GM18505 (cell line): ENCODE data around the gene EFNB3.

Experiments
- ATAC-seq: cut with Tn5 transposase; IDR thresholded peaks from one replicate; pipeline ENCODE4 v1.9.1; 2021; ENCODE audit not compliant: unreplicated experiment
- POLR2A ChIP-seq: IDR thresholded peaks from 4 replicates; pipeline ENCODE4 v1.6.1; 2011; ENCODE audit warnings: borderline replicate concordance; ENCODE audit not compliant: insufficient read depth, insufficient read length; ENCODE audit errors: extremely low read depth

The EFNB3 gene

DNA sequence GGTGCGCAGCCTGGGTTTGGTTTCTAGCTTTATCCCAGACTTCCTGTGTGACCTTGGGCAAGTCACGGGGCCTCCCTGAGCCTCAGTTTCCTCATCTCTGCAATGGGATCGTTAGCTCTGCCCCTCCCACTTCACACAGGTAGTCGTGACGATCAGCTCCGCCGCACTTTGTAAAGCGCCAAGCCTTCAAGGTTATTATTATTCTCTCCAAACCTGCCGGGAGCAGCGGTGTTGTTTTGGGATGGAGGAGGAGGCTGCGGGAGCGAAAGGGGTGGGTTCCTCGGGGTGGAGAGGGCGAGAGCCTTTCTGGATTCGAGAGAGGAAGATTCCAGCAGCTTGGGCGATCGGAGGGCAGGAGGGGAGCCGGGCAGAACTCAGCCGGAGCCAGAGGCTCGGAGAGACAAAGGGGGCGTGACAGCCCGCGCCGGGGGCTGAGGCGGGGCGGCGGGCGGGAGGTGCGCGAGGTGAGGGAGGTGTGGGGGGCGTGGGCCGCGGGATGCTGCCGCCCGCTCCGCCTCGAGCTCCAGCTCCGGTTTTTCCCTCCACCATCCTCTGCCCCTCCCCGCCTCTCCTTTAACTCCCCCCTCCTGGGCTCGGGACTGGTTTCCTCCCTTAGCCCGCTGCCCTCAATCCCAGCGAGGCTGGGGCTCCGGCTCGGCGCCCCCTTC, at the start of gene EFNB3:
Gene EFNB3, plus strand, starts transcription at position 602 of the 668 bp plus-strand sequence. CDS start 397 bp downstream, outside the sequence.
- no peak for TF ChIP-seq POLR2A

DNA sequence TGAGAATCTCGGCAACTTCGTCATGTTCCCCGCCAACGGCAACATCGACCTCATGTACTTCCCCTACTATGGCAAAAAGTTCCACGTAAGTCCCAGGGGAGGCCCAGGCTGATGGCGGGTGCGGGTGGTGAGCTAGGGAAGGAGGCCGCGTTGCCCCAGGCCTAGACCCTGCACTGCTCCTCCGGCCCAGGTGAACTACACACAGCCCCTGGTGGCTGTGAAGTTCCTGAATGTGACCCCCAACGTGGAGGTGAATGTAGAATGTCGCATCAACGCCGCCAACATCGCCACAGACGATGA, 49.5 kb upstream of the EFNB3 start:
- no peak for TF ChIP-seq POLR2A
- no peak for ATAC-seq

More for the DNA sequence above, at the start of gene EFNB3:
- ATAC-seq, result no peak

- no peak for ATAC-seq
- TF ChIP-seq POLR2A, result no peak
Measured at GRCh38 chr17:7656958-7657609, 47.9 kb upstream of the EFNB3 start.

DNA sequence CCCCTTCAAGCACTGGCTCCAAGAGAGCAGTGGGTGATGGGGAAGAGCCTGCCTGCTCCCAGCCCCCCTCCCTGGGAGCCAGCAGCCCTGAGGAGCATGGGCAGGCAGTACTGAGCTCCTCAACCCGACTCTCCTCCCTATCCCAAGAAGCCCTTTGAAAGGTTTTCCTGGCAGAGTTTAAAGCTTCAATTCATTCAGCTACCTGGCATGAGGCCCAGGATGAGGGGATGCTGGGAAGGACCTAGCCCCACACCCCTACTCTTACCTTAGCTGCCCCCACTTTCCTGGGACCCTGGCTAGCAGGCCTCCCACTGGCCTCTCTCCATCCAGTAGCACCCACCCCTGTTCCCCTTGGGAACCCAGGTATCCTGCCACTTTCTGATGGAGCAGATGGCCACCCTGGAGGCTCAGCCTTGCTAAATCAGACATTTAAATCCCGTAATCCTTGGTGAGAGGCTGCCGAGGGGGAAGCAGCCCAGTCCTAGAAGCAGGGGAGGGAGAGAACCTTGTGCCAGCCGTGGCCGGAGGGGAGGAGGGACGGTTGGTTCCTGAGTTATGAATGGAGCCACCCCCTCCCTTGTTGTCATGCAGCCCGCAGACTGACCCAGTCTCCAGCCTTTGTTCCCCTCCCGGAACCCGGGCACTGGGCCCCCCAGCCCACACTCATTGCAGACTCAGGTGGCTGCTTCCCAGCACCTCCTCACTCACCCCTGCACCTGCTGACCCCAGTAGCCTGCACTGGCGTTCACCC, 37.2 kb upstream of the EFNB3 start:
- no peak for TF ChIP-seq POLR2A
- ATAC-seq, result no peak

GRCh38 chr17:7668482-7668881, 36.5 kb upstream of the EFNB3 start:
- TF ChIP-seq POLR2A, result no peak
- no peak for ATAC-seq

- TF ChIP-seq POLR2A, result no peak
- no peak for ATAC-seq
Measured at GRCh38 chr17:7673239-7673638, 31.8 kb upstream of the EFNB3 start.

DNA sequence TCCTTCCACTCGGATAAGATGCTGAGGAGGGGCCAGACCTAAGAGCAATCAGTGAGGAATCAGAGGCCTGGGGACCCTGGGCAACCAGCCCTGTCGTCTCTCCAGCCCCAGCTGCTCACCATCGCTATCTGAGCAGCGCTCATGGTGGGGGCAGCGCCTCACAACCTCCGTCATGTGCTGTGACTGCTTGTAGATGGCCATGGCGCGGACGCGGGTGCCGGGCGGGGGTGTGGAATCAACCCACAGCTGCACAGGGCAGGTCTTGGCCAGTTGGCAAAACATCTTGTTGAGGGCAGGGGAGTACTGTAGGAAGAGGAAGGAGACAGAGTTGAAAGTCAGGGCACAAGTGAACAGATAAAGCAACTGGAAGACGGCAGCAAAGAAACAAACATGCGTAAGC, 30.1 kb upstream of the EFNB3 start:
- ATAC-seq, result no peak
- TF ChIP-seq POLR2A, result no peak

DNA sequence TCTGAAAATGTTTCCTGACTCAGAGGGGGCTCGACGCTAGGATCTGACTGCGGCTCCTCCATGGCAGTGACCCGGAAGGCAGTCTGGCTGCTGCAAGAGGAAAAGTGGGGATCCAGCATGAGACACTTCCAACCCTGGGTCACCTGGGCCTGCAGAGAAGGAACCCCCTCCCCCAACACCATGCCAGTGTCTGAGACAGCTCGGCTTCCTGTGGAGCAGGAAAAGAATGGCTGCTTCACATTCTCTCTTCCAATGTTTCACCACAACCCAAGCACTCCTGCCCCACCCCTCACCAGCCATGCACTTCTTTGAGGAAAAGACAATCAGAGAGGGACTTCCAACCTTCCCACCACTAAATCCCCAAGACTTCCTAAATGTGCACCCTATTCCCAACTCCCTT, 28.5 kb upstream of the EFNB3 start:
- TF ChIP-seq POLR2A, result no peak
- ATAC-seq, result no peak

GRCh38 chr17:7677388-7678067, 27.5 kb upstream of the EFNB3 start:
- no peak for TF ChIP-seq POLR2A
- no peak for ATAC-seq

- no peak for TF ChIP-seq POLR2A
- ATAC-seq, result no peak
Measured at GRCh38 chr17:7684851-7685532, 20.0 kb upstream of the EFNB3 start.

- peak; percentile 85 for TF ChIP-seq POLR2A
- ATAC-seq, result peak; percentile 63
Measured at GRCh38 chr17:7685533-7686221, 19.3 kb upstream of the EFNB3 start.
